ENCODE measurements around the gene S100A1.

DNA sequence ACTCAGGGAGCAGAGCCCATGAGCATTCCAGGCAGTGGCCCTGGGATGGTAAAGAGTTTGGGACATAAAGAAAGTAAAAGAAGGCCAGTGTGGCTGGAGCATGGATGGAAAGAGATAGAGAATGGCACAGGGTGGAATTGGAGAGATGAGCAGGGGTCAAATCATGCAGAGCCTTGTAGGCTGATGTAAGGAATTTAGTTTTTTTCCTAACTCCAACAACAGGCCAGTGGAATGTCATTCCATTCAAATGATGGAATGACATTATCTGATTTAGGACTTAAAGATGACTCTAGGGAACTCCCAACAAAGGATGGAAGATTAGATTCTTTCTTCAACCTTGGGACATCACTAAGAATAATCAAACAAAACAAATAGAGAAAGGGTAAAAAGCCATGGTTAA lies 49.7 kb upstream of the S100A1 start:
- TF ChIP-seq POLR2AphosphoS5 (IDR thresholded peaks at IDR 0.05) (no peak), POLR2A (IDR thresholded peaks at IDR 0.05) (no peak)
